ENCODE results near the gene EFCAB7.

- TF ChIP-seq, protein P1, sequence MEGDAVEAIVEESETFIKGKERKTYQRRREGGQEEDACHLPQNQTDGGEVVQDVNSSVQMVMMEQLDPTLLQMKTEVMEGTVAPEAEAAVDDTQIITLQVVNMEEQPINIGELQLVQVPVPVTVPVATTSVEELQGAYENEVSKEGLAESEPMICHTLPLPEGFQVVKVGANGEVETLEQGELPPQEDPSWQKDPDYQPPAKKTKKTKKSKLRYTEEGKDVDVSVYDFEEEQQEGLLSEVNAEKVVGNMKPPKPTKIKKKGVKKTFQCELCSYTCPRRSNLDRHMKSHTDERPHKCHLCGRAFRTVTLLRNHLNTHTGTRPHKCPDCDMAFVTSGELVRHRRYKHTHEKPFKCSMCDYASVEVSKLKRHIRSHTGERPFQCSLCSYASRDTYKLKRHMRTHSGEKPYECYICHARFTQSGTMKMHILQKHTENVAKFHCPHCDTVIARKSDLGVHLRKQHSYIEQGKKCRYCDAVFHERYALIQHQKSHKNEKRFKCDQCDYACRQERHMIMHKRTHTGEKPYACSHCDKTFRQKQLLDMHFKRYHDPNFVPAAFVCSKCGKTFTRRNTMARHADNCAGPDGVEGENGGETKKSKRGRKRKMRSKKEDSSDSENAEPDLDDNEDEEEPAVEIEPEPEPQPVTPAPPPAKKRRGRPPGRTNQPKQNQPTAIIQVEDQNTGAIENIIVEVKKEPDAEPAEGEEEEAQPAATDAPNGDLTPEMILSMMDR (IDR thresholded peaks at IDR 0.05; ENCODE audit: insufficient read depth, low read depth, low read length) = no peak
- TF ChIP-seq EZH2 (IDR thresholded peaks at IDR 0.05; ENCODE audit: insufficient read depth, low read length) = no peak
These were observed 11.1 kb downstream of the EFCAB7 start for GRCh38 chr1:63534406-63534805.

Data from astrocyte (in vitro differentiated cells and primary cell).